Neural cell (in vitro differentiated cells): Measurements from ENCODE around the gene COA6. TPM values are rescaled to one million over a fixed set of nuclear protein-coding genes. Genes with fewer than 3 reads are reported as not detected.

Experiments used
- H2AFZ ChIP-seq: fragments of 200-600, 300-800 bp; sonication (generic), shearing (Covaris generic); 2 replicates; pipeline ENCODE4 v1.6.0; 2014; ENCODE audit warnings: low read depth, mild to moderate bottlenecking, antibody characterized with exemption, low read length, moderate library complexity
- H3F3A ChIP-seq: fragments of 200-600 bp; shearing (Covaris generic); 2 replicates; pipeline ENCODE4 v1.6.1; 2016; ENCODE audit warnings: mild to moderate bottlenecking, moderate library complexity, mixed read lengths, antibody characterized with exemption, low read length; ENCODE audit not compliant: insufficient read depth, poor library complexity, severe bottlenecking
- H3K27ac ChIP-seq: fragments of 200-600, 300-800 bp; sonication (generic), shearing (Covaris generic); 2 replicates; pipeline ENCODE4 v1.5.1; 2014; ENCODE audit warnings: mild to moderate bottlenecking, low read length, moderate library complexity
- H3K27me3 ChIP-seq: fragments of 300-800, 200-600 bp; sonication (generic), shearing (Covaris generic); 2 replicates; pipeline ENCODE4 v1.6.0; 2014; ENCODE audit warnings: mild to moderate bottlenecking, low read depth, low read length, moderate library complexity; ENCODE audit not compliant: insufficient read depth
- H3K36me3 ChIP-seq: fragments of 300-800, 200-600 bp; sonication (generic), shearing (Covaris generic); 2 replicates; pipeline ENCODE4 v1.5.1; 2014; ENCODE audit warnings: mild to moderate bottlenecking, antibody characterized with exemption, low read length, moderate library complexity; ENCODE audit not compliant: insufficient read depth
- H3K4me2 ChIP-seq: fragments of 300-800, 200-600 bp; sonication (generic), shearing (Covaris generic); 2 replicates; pipeline ENCODE4 v1.6.0; 2014; ENCODE audit warnings: mild to moderate bottlenecking, low read length
- H3K4me3 ChIP-seq: fragments of 300-800, 200-600 bp; sonication (generic), shearing (Covaris generic); 2 replicates; pipeline ENCODE4 v1.5.1; 2014; ENCODE audit warnings: mild to moderate bottlenecking, low read length, moderate library complexity
- H3K79me2 ChIP-seq: fragments of 200-600 bp; shearing (Covaris generic); replicated peaks from 2 replicates; pipeline ENCODE4 v1.6.0; 2014; ENCODE audit warnings: mild to moderate bottlenecking, low read length, moderate library complexity; ENCODE audit not compliant: insufficient read depth
- H3K9ac ChIP-seq: fragments of 300-800, 200-600 bp; sonication (generic), shearing (Covaris generic); 2 replicates; pipeline ENCODE4 v1.6.1; 2016; ENCODE audit warnings: mild to moderate bottlenecking, low read length, mixed read lengths
- H3K9me2 ChIP-seq: fragments of 200-600 bp; shearing (Covaris generic); 2 replicates; pipeline ENCODE4 v1.6.1; 2016; ENCODE audit warnings: mild to moderate bottlenecking, low read length, mixed read lengths; ENCODE audit not compliant: insufficient read depth
- H3K9me3 ChIP-seq: fragments of 200-600, 300-800 bp; sonication (generic), shearing (Covaris generic); 2 replicates; pipeline ENCODE4 v1.6.1; 2016; ENCODE audit warnings: mild to moderate bottlenecking, mixed run types, low read length, moderate library complexity, mixed read lengths
- H4K20me1 ChIP-seq: fragments of 200-600 bp; shearing (Covaris generic); 2 replicates; pipeline ENCODE4 v1.6.1; 2016; ENCODE audit warnings: mild to moderate bottlenecking, mixed run types; ENCODE audit not compliant: insufficient read depth
- EP300 ChIP-seq: fragments of 450-650 bp; conservative IDR thresholded peaks from 2 replicates; pipeline ENCODE4 v1.6.1; 2014; ENCODE audit warnings: antibody characterized with exemption, mild to moderate bottlenecking, moderate library complexity; ENCODE audit not compliant: poor library complexity, severe bottlenecking
- EZH2 ChIP-seq: fragments of 200-600, 300-800 bp; shearing (Covaris generic), sonication (generic); IDR thresholded peaks from 2 replicates; pipeline ENCODE4 v1.6.1; 2014; ENCODE audit warnings: antibody characterized with exemption, low read length, borderline replicate concordance, mild to moderate bottlenecking; ENCODE audit not compliant: insufficient read depth, poor library complexity, severe bottlenecking
- MXI1 ChIP-seq: fragments of 450-650 bp; conservative IDR thresholded peaks from 2 replicates; pipeline ENCODE4 v1.6.1; 2014; ENCODE audit warnings: antibody characterized with exemption, mild to moderate bottlenecking; ENCODE audit not compliant: poor library complexity, severe bottlenecking
- POLR2AphosphoS5 ChIP-seq: IDR thresholded peaks from 2 replicates; pipeline ENCODE4 v1.6.1; 2012
- RAD21 ChIP-seq: fragments of 450-650 bp; conservative IDR thresholded peaks from 2 replicates; pipeline ENCODE4 v1.6.1; 2014; ENCODE audit warnings: antibody characterized with exemption, mild to moderate bottlenecking, moderate library complexity
- SMC3 ChIP-seq: fragments of 450-650 bp; conservative IDR thresholded peaks from 2 replicates; pipeline ENCODE4 v1.6.1; 2014; ENCODE audit warnings: antibody characterized with exemption, mild to moderate bottlenecking, moderate library complexity; ENCODE audit not compliant: poor library complexity
- TAF1 ChIP-seq: IDR thresholded peaks from 2 replicates; pipeline ENCODE4 v1.6.1; 2012; ENCODE audit warnings: low read depth
- polyA plus RNA-seq: library from polyadenylated mRNA; depleted of rRNA; stranded (reverse); fragments of >200 nt; gene quantifications from 2 replicates; pipeline ENCODE4 v1.2.3, GENCODE V29; 2014
- TF ChIP-seq, protein P1 (sequence below): fragments of 450-650 bp; IDR thresholded peaks from 2 replicates; pipeline ENCODE4 v1.5.1; 2014; ENCODE audit warnings: antibody characterized with exemption, mild to moderate bottlenecking, moderate library complexity; ENCODE audit not compliant: poor library complexity, severe bottlenecking
- TF ChIP-seq, protein P2 (sequence below): IDR thresholded peaks from 2 replicates; pipeline ENCODE4 v1.6.1; 2012; ENCODE audit warnings: borderline replicate concordance

Gene COA6
- polyA plus RNA-seq, 1 donor from 2014 or later = 48.3 TPM

- Histone ChIP-seq H2AFZ (no peak overlapping the region), H3K27ac (no peak overlapping the region), H3K4me3 (no peak overlapping the region), H3K9me3 (no peaks in the 10 kb centered on the region), H3K36me3 (no peaks in the 10 kb centered on the region), H4K20me1 (no peaks in the 10 kb centered on the region), H3K9ac (no peak overlapping the region), H3K79me2 (no peaks in the 10 kb centered on the region), H3K9me2 (no peaks in the 10 kb centered on the region), H3F3A (no peaks in the 10 kb centered on the region), H3K4me2 (no peak overlapping the region), H3K27me3 (peaks cover 3% of the 10 kb centered on the region)
- no peak for TF ChIP-seq TAF1
- no peak for TF ChIP-seq RAD21
- no peak for TF ChIP-seq MXI1
- TF ChIP-seq POLR2AphosphoS5 = no peak
- no peak for TF ChIP-seq EP300
- no peak for TF ChIP-seq EZH2
- TF ChIP-seq, protein P1, sequence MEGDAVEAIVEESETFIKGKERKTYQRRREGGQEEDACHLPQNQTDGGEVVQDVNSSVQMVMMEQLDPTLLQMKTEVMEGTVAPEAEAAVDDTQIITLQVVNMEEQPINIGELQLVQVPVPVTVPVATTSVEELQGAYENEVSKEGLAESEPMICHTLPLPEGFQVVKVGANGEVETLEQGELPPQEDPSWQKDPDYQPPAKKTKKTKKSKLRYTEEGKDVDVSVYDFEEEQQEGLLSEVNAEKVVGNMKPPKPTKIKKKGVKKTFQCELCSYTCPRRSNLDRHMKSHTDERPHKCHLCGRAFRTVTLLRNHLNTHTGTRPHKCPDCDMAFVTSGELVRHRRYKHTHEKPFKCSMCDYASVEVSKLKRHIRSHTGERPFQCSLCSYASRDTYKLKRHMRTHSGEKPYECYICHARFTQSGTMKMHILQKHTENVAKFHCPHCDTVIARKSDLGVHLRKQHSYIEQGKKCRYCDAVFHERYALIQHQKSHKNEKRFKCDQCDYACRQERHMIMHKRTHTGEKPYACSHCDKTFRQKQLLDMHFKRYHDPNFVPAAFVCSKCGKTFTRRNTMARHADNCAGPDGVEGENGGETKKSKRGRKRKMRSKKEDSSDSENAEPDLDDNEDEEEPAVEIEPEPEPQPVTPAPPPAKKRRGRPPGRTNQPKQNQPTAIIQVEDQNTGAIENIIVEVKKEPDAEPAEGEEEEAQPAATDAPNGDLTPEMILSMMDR = no peak
- TF ChIP-seq SMC3 = no peak
- TF ChIP-seq, protein P2, sequence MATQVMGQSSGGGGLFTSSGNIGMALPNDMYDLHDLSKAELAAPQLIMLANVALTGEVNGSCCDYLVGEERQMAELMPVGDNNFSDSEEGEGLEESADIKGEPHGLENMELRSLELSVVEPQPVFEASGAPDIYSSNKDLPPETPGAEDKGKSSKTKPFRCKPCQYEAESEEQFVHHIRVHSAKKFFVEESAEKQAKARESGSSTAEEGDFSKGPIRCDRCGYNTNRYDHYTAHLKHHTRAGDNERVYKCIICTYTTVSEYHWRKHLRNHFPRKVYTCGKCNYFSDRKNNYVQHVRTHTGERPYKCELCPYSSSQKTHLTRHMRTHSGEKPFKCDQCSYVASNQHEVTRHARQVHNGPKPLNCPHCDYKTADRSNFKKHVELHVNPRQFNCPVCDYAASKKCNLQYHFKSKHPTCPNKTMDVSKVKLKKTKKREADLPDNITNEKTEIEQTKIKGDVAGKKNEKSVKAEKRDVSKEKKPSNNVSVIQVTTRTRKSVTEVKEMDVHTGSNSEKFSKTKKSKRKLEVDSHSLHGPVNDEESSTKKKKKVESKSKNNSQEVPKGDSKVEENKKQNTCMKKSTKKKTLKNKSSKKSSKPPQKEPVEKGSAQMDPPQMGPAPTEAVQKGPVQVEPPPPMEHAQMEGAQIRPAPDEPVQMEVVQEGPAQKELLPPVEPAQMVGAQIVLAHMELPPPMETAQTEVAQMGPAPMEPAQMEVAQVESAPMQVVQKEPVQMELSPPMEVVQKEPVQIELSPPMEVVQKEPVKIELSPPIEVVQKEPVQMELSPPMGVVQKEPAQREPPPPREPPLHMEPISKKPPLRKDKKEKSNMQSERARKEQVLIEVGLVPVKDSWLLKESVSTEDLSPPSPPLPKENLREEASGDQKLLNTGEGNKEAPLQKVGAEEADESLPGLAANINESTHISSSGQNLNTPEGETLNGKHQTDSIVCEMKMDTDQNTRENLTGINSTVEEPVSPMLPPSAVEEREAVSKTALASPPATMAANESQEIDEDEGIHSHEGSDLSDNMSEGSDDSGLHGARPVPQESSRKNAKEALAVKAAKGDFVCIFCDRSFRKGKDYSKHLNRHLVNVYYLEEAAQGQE = no peak
Measured at GRCh38 chr1:234361102-234361603, 12.1 kb upstream of the COA6 start.

GRCh38 chr1:234362558-234362957, 10.7 kb upstream of the COA6 start:
- Histone ChIP-seq H3K4me3 (no peak overlapping the region), H3K9ac (no peak overlapping the region), H3K9me3 (no peaks in the 10 kb centered on the region), H3K27ac (no peak overlapping the region), H3F3A (no peaks in the 10 kb centered on the region), H3K36me3 (no peaks in the 10 kb centered on the region), H4K20me1 (no peaks in the 10 kb centered on the region), H3K27me3 (peaks cover 3% of the 10 kb centered on the region), H2AFZ (no peak overlapping the region), H3K4me2 (no peak overlapping the region), H3K9me2 (no peaks in the 10 kb centered on the region), H3K79me2 (no peaks in the 10 kb centered on the region)
- TF ChIP-seq MXI1 = no peak
- TF ChIP-seq, protein P1 = no peak
- no peak for TF ChIP-seq SMC3
- TF ChIP-seq, protein P2 = no peak
- TF ChIP-seq EP300 = no peak
- TF ChIP-seq EZH2 = no peak
- TF ChIP-seq POLR2AphosphoS5 = no peak
- TF ChIP-seq RAD21 = no peak
- TF ChIP-seq TAF1 = no peak
